HG03060 (cell line): ENCODE measurements around the gene C3.

Source experiments
- ATAC-seq: cut with Tn5 transposase; IDR thresholded peaks from one replicate; pipeline ENCODE4 v1.9.1; 2021; ENCODE audit warnings: low read depth, moderate number of reproducible peaks; ENCODE audit not compliant: unreplicated experiment

Gene C3

GRCh38 chr19:6732803-6733337, 12.4 kb upstream of the C3 start:
- no peak for ATAC-seq

GRCh38 chr19:6731822-6732221, 11.4 kb upstream of the C3 start:
- no peak for ATAC-seq

- no peak for ATAC-seq
Observed at GRCh38 chr19:6730941-6731670, 10.7 kb upstream of the C3 start.

- no peak for ATAC-seq
Observed at GRCh38 chr19:6730153-6730804, 9.8 kb upstream of the C3 start.

- ATAC-seq = no peak
Observed at GRCh38 chr19:6729573-6730152, 9.2 kb upstream of the C3 start.

GRCh38 chr19:6728346-6728745, 7.9 kb upstream of the C3 start:
- ATAC-seq = no peak

GRCh38 chr19:6725513-6726231, 5.2 kb upstream of the C3 start:
- ATAC-seq = no peak

- no peak for ATAC-seq
Observed at GRCh38 chr19:6724631-6725492, 4.4 kb upstream of the C3 start.

GRCh38 chr19:6723738-6724137, 3.3 kb upstream of the C3 start:
- no peak for ATAC-seq

GRCh38 chr19:6723108-6723618, 2.7 kb upstream of the C3 start:
- no peak for ATAC-seq

- no peak for ATAC-seq
Observed at GRCh38 chr19:6721773-6722172, 1.3 kb upstream of the C3 start.

- ATAC-seq = no peak
Observed at GRCh38 chr19:6721138-6721474, 656 bp upstream of the C3 start.

- no peak for ATAC-seq
Observed at GRCh38 chr19:6719992-6720368, 470 bp downstream of the C3 start.

- no peak for ATAC-seq
Observed at GRCh38 chr19:6719540-6719861, 949 bp downstream of the C3 start.

- no peak for ATAC-seq
Observed at GRCh38 chr19:6718741-6719539, 1.5 kb downstream of the C3 start.

- ATAC-seq = no peak
Observed at GRCh38 chr19:6718111-6718740, 2.2 kb downstream of the C3 start.

GRCh38 chr19:6717441-6717971, 2.9 kb downstream of the C3 start:
- no peak for ATAC-seq

- no peak for ATAC-seq
Observed at GRCh38 chr19:6717036-6717435, 3.4 kb downstream of the C3 start.

- ATAC-seq = no peak
Observed at GRCh38 chr19:6716610-6716970, 3.9 kb downstream of the C3 start.
